ENCODE results near the gene KCNG3. TPM values are rescaled to one million over a fixed set of nuclear protein-coding genes. Genes with fewer than 3 reads are reported as not detected.

The KCNG3 gene, protein sequence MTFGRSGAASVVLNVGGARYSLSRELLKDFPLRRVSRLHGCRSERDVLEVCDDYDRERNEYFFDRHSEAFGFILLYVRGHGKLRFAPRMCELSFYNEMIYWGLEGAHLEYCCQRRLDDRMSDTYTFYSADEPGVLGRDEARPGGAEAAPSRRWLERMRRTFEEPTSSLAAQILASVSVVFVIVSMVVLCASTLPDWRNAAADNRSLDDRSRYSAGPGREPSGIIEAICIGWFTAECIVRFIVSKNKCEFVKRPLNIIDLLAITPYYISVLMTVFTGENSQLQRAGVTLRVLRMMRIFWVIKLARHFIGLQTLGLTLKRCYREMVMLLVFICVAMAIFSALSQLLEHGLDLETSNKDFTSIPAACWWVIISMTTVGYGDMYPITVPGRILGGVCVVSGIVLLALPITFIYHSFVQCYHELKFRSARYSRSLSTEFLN
- 0.06 and 1.0 TPM in 2 replicates for total RNA-seq (2014; rRNA removed; shearing (Covaris generic))

DNA sequence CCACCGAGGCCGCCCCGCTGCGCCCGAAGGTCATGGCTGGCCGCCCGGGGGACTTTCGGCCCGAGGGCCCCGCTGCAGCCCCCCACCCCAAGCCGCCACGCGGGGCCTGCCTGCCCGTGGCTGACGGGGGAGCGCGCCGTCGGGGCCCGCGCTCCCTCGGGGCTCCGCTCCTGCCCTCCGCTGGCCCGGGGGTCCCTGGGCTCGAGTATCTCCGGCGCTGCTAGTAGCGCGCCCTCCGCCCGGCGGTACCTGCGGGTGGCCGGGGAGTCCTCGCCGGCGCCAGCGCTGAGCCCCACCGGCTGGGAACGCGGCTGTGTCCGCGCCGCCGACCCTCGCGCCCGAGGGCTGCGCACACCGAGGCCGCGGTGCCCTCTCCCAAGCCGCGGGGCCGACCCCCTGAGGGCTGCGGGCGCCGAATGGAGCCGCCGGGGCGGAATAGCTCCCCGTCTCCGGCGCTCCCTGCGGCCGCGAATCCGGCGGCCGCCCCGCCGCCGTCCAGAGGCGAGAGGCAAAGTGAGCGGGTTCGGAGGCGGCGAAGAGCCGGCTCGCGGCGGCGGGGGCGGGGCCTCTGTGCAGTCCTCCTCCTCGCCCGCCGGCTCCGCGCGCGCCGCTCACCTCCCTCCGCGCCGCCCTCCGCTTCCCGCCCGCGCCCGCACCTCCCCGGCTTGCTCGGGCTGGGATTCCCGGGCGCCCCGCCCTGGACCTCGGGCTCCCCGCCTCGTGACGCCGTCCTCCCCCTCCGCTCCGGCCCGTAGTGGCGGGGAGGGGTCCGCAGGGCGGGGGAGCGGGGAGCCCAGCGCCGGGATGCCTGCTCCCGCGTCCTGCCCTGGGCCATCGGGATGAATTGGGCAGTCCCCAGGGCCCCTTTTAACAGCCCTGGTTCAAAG, at the start of gene KCNG3:
Gene KCNG3 (minus strand): TSS at position 515 of the 887 bp plus-strand sequence. CDS start 481 bp downstream, at position 34.
- DNase-seq (ENCODE audit: low read depth) = peak; percentile 80

DNA sequence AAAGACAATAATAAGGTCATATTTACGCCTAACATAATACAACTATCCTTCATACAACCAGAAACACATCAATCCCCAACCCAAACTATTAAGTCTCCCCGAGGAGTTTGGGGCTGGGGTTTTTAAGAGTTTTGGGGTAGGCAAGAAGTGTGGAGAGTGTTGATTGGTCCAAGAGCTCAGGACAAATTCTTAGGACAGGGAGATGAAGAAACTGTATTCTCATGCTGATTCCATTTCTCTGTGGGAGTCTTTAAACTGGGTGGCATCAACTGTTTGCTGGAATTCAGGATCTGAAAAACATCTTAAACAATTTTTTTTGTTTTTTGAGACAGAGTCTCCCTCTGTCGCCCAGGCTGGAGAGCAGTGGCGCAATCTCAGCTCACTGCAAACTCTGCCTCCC, 49.1 kb upstream of the KCNG3 start:
- no peak for DNase-seq (ENCODE audit: low read depth)

DNA sequence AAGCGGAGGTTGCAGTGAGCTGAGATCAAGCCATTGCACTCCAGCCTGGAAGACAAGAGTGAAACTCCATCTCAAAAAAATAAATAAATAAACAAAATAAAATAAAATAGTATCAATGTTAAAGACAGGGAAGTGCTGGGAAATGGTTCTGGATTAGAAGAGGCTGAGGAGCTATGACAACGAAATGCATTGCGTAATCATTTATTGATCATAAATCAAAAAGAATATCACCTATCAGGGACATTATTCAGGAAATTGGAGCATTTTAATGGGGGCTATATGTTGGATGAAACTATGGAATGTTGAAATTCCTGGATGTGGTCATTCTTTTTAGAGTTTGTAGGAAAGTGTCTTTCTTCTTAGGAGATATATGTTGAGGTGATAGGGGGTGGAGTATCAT, 43.7 kb upstream of the KCNG3 start:
- no peak for DNase-seq (ENCODE audit: low read depth)

DNA sequence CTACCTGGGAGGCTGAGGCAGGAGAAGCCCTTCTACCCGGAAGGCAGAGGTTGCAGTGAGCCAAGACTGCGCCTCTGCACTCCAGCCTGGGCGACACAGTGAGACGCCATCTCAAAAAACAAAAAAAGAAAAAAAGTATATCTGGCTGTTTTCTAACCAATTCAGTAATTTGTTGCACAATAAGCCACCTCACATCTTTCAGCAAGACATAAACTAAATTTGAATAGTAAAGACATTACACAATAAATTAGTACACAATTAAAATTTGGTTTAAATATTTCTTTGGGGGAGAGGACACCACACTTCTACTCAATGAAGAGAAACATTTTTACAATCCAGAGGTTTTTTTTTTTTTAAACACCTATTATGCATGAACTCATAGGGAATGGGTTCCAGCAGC, 38.6 kb upstream of the KCNG3 start:
- DNase-seq (ENCODE audit: low read depth) = no peak

DNA sequence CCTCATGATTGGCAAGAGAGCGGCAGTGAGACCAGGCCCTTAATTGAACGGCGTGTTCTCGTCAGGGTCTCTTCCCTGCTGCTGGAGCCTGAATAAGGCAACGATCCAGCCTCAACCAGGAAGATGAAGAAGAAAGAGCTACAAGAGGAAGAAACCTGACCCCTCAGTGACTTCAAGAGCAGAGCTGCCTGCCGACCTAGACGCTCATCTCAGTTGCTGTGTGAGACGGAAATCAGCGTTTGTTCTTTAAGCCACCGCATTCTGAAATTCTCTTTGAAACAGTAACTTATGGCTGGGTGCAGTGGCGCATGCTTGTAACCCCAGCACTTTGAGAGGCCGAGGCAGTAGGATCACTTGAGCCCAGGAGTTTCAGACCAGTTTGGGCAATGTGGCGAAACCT, 29.6 kb upstream of the KCNG3 start:
- DNase-seq (ENCODE audit: low read depth) = no peak

DNA sequence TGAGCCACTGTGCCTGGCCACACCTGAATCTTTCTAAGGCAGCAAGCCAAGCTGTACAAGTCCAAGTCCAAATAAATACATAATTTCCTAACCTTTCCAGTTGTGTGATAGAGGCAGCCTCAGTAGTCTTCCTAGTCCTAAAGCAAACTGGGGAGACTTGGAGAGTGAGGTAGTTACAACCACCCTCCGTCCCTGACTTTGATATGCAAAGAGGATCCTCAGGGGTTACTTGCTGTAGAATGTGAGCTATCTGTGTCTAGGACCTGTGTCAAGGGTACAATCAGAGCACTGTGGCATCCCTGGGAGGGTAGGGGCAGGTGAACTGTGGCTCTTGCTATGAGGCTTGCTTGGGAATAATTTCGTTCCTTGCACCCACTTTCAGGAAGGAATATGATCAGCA, 28.3 kb upstream of the KCNG3 start:
- no peak for DNase-seq (ENCODE audit: low read depth)

DNA sequence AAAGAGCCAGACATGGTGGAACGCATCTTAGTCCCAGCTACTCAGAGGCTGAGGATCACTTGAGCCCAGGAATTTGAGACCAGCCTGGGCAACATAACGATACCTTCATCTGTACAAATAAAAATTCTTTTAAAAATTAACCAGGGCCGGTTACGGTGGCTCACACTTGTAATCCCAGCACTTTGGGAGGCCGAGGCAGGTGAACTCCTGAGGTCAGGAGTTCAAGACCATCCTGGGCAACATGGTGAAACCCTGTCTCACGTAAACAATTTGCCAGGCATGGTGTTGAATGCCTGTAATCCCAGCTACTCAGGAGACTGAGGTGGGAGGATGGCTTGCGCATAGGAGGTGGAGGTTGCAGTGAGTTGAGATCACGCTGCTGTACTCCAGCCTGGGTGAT, 25.8 kb upstream of the KCNG3 start:
- no peak for DNase-seq (ENCODE audit: low read depth)

DNA sequence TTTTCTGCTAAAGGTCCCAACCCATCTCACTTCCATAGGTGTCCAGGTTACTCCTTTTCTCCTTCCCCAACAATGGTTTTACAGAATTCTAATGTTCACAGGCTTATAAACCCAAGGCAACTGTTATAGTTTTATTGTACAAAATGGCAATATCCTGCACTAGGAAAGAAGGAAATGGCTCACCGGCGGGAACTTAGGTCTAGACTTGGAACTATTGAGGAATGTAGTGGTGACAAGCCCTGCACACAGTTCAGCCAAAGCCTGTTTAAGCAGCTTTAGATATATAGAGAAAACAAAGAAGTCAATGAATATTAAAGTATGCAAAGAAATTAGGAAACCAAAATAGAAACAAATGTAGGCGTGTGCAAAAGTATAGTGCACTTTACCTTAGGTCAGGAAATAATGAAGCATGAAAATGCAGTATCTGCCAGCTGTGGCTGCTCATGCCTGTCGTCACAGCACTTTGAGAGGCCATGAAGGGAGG, 22.7 kb upstream of the KCNG3 start:
- DNase-seq (ENCODE audit: low read depth) = no peak

DNA sequence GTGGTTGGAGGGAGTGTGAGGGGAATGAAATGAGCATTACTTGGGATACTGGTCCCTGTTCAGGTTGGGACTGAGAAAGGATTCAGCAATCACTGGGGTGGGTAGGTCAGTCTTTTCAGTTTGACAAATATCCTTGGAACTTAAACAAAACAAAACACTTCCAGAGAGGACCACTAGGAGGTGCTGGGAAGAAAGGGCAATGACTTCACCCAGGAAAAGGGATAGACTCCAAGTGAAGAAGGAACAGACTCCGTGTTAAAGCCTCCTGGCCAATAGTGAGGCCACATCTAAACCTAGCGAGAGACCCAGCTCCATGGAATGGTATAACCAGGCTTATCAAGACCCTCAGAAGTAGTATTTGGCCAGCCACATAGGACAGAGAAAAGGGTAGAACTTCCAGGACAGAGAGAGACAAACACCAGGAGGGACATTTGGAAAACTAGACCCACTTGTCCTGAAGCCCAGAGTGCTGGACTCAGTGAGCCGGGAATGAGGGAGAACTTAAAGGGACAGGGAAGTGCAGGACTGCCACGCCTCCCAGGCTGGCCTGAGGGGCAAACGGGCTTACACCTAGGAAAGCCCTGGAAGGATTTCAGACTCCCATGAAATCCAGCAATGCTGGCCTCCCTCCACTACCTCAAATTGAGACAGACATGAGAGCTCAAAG, 19.6 kb upstream of the KCNG3 start:
- peak; percentile 41 for DNase-seq (ENCODE audit: low read depth)

DNA sequence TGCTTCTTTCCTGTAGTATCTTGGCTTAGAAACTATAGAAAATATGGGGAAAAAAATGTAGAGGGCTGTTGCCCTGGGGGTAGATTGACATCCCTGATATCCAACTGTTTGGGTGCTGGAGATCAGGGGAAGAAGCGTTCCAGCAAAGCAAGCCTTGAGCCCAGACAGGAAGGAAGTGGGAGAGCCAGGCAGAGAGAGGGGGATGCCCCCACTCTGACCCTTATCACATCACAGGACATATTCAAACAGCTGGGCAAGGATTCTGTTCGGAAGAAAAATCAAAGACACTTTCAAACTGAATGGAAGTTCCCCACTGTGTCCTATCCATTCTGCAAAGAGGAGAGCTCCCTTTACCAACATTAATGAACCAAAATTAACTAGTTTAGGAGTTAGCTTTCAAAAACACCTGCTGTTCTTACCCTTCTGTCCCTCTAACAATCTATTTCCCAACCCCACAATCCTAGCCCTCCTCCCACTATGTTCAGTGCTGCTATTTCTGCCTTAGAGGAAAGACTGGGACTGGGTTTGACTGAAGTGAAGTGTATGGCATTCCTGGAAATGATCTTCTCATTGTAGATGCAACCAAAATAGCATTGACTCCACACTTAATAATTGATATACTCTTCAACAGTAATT, 16.9 kb upstream of the KCNG3 start:
- peak; percentile 58 for DNase-seq (ENCODE audit: low read depth)

DNA sequence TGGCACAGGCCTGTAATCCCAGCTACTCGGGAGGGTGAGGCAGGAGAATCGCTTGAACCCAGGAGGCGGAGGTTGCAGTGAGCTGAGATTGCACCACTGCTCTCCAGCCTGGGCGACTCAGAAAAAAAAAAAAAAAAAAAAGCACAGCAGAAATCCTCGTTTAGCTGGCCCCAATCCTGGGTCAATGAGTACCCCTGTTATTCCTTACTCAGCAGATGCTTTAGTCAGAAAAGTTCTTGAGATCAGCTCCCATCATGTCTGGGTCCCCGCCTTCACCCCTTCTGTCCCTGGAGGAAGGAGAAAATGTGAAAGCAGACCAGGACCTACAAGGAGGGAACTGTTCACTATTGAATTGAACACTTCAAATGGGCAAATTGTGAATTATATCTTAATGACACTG, 16.4 kb upstream of the KCNG3 start:
- DNase-seq (ENCODE audit: low read depth) = no peak

DNA sequence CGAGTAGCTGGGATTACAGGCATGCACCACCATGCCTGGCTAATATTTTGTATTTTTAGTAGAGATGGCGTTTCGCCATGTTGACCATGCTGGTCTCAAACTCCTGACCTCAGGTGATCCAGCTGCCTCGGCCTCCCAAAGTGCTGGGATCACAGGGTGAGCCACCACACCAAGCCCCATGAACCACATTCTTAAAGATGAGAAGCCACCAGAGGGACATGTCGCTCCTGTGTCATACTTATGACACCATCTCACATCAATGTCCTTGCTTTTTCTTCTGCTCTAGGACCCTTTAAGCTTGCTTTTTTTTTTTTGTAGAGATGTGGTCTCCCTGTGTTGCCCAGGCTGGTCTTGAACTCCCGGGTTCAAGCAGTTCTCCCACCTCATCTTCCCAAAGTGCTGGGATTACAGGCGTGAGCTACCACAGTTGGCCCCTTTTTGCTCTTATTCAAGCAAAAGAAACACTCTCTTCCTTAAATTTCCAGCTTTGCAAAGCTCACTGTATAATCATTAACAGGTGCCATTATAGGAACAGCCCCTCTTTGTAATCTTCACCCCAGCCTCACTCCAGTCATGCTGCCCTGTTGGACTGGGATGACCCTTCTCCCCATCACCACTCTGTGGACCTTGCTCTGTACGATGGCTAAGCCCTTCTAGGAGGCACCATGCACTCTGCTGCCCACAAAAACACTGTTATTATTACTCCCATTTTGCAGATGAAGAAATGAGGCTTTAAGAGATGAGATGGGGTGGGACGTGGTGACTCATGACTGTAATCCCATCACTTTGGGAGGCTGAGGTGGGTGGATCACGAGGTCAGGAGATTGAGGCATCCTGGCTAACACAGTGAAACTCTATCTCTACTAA, 10.8 kb upstream of the KCNG3 start:
- no peak for DNase-seq (ENCODE audit: low read depth)

DNA sequence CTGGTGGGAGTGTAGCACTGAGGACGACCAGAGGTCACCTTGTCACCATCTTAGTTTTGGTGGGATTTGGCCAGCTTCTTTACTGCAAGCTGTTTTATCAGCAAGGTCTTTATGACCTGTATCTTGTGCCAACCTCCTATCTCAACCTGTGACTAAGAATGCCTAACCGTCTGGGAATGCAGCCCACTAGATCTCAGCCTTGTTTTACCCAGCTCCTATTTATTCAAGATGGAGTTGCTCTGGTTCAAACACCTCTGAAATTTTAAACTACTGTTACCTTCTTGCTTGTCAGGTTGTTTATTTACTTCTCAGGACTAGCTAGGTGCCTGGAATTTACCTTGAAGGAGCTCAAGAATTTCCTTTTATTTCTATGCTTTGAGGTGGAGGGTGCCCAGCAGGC, 9.5 kb upstream of the KCNG3 start:
- DNase-seq (ENCODE audit: low read depth) = peak; percentile 41

DNA sequence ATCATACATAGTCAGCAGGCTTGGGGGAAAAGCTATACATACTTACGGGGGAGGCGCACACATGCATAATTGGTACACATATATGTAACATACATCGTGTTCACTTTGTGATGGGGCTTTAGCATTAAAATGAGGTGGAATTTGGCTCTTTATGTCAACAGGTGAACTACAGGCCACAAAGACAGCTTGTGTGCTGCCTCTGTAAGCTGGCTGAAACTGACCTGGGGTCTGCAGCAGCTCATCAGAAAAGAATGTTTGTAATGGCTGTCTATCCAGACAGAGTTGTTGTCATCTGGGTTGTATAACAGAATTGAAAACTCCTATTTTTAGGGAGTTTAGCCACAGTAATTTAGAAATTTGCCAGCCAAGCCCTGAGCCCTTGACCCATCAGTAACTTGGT, 4.7 kb upstream of the KCNG3 start:
- DNase-seq (ENCODE audit: low read depth) = no peak

DNA sequence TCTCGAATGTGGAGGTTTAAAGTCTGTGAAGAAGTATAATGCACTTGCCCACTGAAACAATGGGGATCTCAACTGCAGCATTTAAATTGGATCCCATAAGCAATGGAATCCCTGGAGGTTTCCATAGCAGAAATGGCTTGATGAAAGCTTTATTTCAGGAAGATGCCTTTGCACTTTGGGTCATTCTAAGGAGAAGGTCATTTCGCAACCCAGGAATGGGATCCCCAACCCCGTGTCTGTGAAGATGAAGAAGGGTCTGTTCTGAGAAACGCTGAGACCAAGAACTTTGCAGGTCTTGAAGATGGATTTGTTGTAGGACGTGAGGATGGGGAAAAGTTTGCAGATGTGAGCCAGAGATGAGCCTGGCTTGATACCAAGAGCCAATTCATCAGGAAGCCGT, 1.8 kb upstream of the KCNG3 start:
- no peak for DNase-seq (ENCODE audit: low read depth)

DNA sequence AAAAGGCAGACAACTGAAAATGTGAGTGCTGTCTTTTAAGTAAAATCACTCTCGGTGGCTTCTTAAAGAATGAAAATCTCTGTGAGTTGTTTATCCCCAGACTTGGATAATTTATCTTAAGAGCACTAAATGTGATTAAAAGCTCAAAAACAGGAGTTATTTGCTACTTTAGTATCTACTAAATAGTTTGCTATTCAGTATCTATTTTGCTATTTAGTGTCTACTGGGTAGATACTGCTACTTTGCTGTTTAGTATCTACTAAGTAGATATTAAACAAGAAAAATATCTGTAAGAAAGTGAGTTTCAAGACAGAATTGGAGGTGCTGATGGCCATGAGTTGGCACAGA, 1.4 kb upstream of the KCNG3 start:
- no peak for DNase-seq (ENCODE audit: low read depth)

DNA sequence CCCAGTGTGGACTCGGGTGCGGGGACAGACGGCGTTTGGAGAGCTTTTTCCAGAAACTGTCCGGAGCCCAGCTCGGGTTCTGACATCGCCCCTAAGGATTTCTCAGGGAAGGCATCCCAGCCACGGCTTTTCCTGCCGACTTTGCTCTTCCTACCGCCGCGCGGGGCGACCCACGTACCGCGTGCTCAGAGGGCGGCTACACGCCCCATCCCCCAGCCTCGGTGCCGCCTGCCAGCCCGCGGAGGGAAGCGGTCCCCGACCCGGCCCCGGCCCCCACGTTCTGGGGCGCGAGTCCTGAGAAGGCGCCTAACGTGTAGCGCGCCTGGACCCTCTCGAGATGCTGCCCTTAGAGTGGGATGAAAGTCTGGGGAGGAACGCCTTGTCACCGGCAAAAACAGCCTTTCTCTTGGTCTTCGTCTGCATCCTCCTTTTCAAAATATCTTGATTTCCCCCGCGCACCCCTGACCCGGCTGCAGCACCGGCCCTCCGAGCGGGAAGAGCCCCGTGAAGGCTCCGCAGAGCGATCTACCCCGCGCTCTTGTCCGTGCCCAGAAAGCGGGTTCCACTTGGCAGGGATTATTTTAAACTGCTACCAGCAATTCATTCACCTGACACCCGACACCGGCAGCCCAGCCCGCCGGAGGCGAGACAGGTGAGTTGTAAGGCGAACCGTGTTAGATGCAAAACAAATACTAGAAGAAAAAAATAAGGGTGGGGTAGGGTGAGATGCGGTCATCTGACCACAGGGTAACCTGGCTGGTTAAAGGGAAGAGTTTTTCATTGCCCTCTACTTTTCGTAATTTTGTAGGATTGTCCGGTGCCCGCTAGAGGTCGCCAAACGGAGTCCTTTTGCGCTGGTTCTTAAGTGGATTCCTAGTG, 812 bp upstream of the KCNG3 start:
- peak; percentile 82 for DNase-seq (ENCODE audit: low read depth)

DNA sequence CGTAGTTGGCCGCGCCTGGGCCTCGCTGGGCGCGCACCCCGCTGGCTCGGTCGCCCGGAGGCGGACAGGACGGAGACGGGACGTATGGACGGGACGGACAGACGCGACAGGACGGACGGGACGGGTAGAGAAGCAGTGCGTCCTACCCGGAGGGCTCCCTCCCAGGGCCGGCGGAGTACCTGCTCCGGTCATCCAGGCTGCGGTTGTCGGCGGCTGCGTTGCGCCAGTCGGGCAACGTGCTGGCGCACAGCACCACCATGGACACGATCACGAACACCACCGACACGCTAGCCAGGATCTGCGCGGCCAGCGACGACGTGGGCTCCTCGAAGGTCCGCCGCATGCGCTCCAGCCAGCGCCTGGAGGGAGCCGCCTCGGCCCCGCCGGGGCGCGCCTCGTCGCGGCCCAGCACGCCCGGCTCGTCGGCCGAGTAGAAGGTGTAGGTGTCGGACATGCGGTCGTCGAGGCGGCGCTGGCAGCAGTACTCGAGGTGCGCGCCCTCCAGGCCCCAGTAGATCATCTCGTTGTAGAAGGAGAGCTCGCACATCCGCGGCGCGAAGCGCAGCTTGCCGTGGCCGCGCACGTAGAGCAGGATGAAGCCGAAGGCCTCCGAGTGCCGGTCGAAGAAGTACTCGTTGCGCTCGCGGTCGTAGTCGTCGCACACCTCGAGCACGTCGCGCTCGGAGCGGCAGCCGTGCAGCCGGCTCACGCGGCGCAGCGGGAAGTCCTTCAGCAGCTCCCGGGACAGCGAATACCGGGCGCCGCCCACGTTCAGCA, 903 bp downstream of the KCNG3 start:
- DNase-seq (ENCODE audit: low read depth) = no peak

DNA sequence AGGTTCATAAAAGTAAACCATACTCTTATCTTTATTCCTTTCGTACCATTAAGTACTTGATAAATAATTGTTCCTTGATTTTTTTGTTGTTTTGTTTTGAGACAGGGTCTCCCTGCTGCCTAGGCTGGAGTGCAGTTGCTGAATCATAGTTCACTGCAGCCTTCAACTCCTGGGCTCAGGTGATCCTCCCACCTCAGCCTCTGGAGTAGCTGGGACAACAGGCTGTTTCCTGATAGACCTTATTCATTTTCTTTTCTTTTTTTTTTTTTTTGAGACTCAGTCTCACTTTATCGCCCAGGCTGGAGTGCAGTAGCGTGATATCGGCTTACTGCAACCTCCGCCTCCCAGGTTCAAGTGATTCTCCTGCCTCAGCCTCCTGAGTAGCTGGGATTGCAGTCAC, 5.5 kb downstream of the KCNG3 start:
- DNase-seq (ENCODE audit: low read depth) = no peak

Data from Daoy (cell line).